DND-41 (cell line): ENCODE results near the gene ATF5.

ENCODE experiments used
- EZH2 ChIP-seq: IDR thresholded peaks from 3 replicates; pipeline ENCODE4 v1.6.1; 2012; ENCODE audit warnings: borderline replicate concordance, low read depth, mild to moderate bottlenecking, moderate library complexity, low read length, inconsistent platforms; ENCODE audit not compliant: severe bottlenecking
- TF ChIP-seq, protein P1 (sequence below): IDR thresholded peaks from 2 replicates; pipeline ENCODE4 v1.5.1; 2012; ENCODE audit warnings: borderline replicate concordance, low read length, moderate library complexity, mild to moderate bottlenecking; ENCODE audit not compliant: poor library complexity, severe bottlenecking; ENCODE audit errors: extremely low read depth

DNA sequence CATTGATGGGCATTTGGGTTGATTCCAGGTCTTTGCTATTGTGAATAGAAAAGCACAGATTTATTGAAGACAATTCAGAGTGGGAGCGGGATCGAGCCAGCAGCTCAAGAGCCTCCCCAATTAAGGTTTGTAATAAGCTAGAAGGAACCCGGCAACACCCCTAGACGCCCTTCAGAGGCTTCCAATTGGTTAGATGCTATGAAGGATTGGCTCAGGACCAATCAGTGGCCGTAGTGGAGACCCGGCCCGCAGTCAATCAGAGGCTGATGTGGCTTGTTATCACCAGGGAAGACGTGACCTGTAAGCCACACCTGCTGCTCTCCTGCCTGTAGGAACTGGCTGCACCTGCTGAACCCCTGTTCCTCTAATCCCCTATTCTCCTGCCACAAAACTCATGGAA lies 17.4 kb downstream of the ATF5 start:
- TF ChIP-seq EZH2: no peak
- TF ChIP-seq, protein P1, sequence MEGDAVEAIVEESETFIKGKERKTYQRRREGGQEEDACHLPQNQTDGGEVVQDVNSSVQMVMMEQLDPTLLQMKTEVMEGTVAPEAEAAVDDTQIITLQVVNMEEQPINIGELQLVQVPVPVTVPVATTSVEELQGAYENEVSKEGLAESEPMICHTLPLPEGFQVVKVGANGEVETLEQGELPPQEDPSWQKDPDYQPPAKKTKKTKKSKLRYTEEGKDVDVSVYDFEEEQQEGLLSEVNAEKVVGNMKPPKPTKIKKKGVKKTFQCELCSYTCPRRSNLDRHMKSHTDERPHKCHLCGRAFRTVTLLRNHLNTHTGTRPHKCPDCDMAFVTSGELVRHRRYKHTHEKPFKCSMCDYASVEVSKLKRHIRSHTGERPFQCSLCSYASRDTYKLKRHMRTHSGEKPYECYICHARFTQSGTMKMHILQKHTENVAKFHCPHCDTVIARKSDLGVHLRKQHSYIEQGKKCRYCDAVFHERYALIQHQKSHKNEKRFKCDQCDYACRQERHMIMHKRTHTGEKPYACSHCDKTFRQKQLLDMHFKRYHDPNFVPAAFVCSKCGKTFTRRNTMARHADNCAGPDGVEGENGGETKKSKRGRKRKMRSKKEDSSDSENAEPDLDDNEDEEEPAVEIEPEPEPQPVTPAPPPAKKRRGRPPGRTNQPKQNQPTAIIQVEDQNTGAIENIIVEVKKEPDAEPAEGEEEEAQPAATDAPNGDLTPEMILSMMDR: no peak
